Calu3 (cell line): ENCODE measurements around the gene CCDC13. TPM values are rescaled to one million over a fixed set of nuclear protein-coding genes. Genes with fewer than 3 reads are reported as not detected.

Source experiments
- BruUV-seq: library from RNA; stranded (reverse); fragments of 400-500 nt; replicated peaks from 2 replicates; lab custom pipeline; 2021; lab: Mats Ljungman, UMichigan
- CTCF ChIA-PET: fragments of 300-600 bp; sonication (Branson Sonifier 250); formaldehyde crosslinking; loops from one replicate; lab custom pipeline; 2022; ENCODE audit warnings: antibody characterized with exemption; lab: Charles Lee
- DNase-seq: peaks from one replicate; pipeline ENCODE4 v3.0.0; 2022
- H3K27ac Mint-ChIP-seq: one replicate; pipeline ENCODE4 v1.8.0; 2022; ENCODE audit warnings: mixed read lengths; ENCODE audit not compliant: unreplicated experiment
- H3K27me3 Mint-ChIP-seq: one replicate; pipeline ENCODE4 v1.8.0; 2022; ENCODE audit warnings: mixed read lengths; ENCODE audit not compliant: unreplicated experiment
- H3K36me3 Mint-ChIP-seq: one replicate; pipeline ENCODE4 v1.8.0; 2022; ENCODE audit warnings: mild to moderate bottlenecking, moderate library complexity, mixed read lengths; ENCODE audit not compliant: insufficient read depth, unreplicated experiment
- H3K4me1 Mint-ChIP-seq: one replicate; pipeline ENCODE4 v1.8.0; 2022; ENCODE audit warnings: mild to moderate bottlenecking, low read depth, mixed read lengths; ENCODE audit not compliant: unreplicated experiment
- H3K4me3 Mint-ChIP-seq: one replicate; pipeline ENCODE4 v1.8.0; 2022; ENCODE audit warnings: mild to moderate bottlenecking, low read depth, moderate library complexity, mixed read lengths; ENCODE audit not compliant: unreplicated experiment
- H3K9me3 Mint-ChIP-seq: one replicate; pipeline ENCODE4 v1.8.0; 2022; ENCODE audit warnings: low read depth, mixed read lengths; ENCODE audit not compliant: unreplicated experiment
- intact Hi-C: fragments of 100-400 bp; cut with micrococcal nuclease; formaldehyde crosslinking; loops from one replicate; pipeline ENCODE4 v1.10.0; 2022; ENCODE audit not compliant: unreplicated experiment
- total RNA-seq: library from RNA; stranded (reverse); gene quantifications from 2 replicates; pipeline ENCODE4 v1.2.3, GENCODE V29; 2022
- TF ChIP-seq, protein P1 (sequence below): fragments of 200-600 bp; IDR thresholded peaks from one replicate; pipeline ENCODE4 v1.8.0; 2022; ENCODE audit warnings: antibody characterized with exemption; ENCODE audit not compliant: unreplicated experiment

Gene CCDC13
- total RNA-seq, 1 experiment from 2014 or later: 0.68 TPM

DNA sequence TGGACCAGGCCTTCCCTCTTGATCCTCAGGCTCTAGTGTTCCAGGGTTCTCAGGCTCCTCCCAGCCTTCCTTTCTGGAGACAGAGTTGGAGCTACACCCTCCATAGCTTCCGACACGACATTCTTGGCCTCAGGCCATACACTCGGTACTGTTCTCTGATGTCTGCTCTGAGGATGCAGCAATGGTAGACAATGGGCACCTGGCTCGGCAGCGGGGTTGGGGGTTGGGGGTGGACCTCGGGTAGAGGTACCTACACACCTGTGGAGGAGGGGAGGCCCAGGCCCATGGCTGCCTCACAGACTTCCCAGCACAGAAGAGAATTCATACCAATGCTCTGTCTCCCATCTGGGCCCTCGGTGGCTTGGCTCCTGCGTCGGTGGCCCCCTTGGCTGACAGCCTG, 21.4 kb downstream of the CCDC13 start:
- Mint-ChIP-seq H3K4me3 (no peak overlapping the region), H3K27ac (no peak overlapping the region), H3K9me3 (no peaks in the 10 kb centered on the region), H3K36me3 (no peaks in the 10 kb centered on the region), H3K27me3 (no peaks in the 10 kb centered on the region), H3K4me1 (peaks cover 8% of the 10 kb centered on the region)
- CTCF ChIA-PET: no interaction called here
- TF ChIP-seq, protein P1, sequence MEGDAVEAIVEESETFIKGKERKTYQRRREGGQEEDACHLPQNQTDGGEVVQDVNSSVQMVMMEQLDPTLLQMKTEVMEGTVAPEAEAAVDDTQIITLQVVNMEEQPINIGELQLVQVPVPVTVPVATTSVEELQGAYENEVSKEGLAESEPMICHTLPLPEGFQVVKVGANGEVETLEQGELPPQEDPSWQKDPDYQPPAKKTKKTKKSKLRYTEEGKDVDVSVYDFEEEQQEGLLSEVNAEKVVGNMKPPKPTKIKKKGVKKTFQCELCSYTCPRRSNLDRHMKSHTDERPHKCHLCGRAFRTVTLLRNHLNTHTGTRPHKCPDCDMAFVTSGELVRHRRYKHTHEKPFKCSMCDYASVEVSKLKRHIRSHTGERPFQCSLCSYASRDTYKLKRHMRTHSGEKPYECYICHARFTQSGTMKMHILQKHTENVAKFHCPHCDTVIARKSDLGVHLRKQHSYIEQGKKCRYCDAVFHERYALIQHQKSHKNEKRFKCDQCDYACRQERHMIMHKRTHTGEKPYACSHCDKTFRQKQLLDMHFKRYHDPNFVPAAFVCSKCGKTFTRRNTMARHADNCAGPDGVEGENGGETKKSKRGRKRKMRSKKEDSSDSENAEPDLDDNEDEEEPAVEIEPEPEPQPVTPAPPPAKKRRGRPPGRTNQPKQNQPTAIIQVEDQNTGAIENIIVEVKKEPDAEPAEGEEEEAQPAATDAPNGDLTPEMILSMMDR: no peak
- no peak for DNase-seq
- no TSS peak for BruUV-seq
- intact Hi-C loops: no loop called here

- no TSS peak for BruUV-seq
- DNase-seq: no peak
- Mint-ChIP-seq H3K27me3 (no peaks in the 10 kb centered on the region), H3K4me1 (peaks cover under 1% of the 10 kb centered on the region), H3K36me3 (no peaks in the 10 kb centered on the region), H3K9me3 (no peaks in the 10 kb centered on the region), H3K27ac (no peak overlapping the region), H3K4me3 (no peak overlapping the region)
- CTCF ChIA-PET: no interaction called here
- TF ChIP-seq, protein P1: no peak
- intact Hi-C loops: no loop called here
These were observed 22.2 kb downstream of the CCDC13 start for GRCh38 chr3:42750834-42751233.

- no peak for DNase-seq
- H3K27ac Mint-ChIP-seq: no peak overlapping the region
- H3K4me3 Mint-ChIP-seq: no peak overlapping the region
- no peaks in the 10 kb centered on the region for H3K4me1 Mint-ChIP-seq
- CTCF ChIA-PET: interaction anchor here (0.8 kb wide), 1 partner anchor 66 kb away, joined by 3 read pairs; no protein-coding TSS in a partner anchor
- H3K36me3 Mint-ChIP-seq: no peaks in the 10 kb centered on the region
- intact Hi-C loops: loop anchor here (10.0 kb wide), 1 partner anchor 175 kb away; no protein-coding TSS in a partner anchor
- H3K9me3 Mint-ChIP-seq: no peaks in the 10 kb centered on the region
- no TSS peak for BruUV-seq
- TF ChIP-seq, protein P1: peak; percentile 21
- H3K27me3 Mint-ChIP-seq: no peaks in the 10 kb centered on the region
These were observed 23.3 kb downstream of the CCDC13 start for GRCh38 chr3:42749753-42750231.

GRCh38 chr3:42749025-42749752, 23.9 kb downstream of the CCDC13 start:
- Mint-ChIP-seq H3K27ac (no peak overlapping the region), H3K36me3 (no peaks in the 10 kb centered on the region), H3K9me3 (no peaks in the 10 kb centered on the region), H3K4me1 (no peaks in the 10 kb centered on the region), H3K4me3 (no peak overlapping the region), H3K27me3 (no peaks in the 10 kb centered on the region)
- CTCF ChIA-PET: no interaction called here
- no TSS peak for BruUV-seq
- intact Hi-C loops: loop anchor here (10.0 kb wide), 1 partner anchor 174 kb away; no protein-coding TSS in a partner anchor
- TF ChIP-seq, protein P1: no peak
- no peak for DNase-seq
